ENCODE measurements around the gene EGLN3.

EGLN3 gene

DNA sequence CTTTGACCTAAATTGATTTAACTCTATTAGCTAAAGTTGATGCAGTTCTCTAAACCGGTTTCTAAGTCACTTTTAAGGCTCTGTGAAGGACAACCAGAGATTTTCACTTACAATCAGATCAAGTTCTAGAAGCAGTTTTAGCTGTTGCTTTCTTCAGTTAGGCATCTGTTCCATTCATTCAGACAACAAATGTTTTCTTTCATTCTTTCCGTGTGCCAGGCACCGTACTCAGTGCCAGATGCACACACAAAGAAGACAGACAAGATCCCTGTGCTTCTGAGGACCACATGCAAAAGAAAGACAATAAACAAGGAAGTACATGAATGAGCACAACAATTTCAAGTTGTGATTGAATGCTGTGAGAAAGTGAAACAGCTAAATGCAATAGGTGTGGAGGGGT is 11.1 kb upstream of the EGLN3 start:
- no peak for DNase-seq

- DNase-seq: no peak
Measured at GRCh38 chr14:33959692-33960151, 8.8 kb upstream of the EGLN3 start.

DNA sequence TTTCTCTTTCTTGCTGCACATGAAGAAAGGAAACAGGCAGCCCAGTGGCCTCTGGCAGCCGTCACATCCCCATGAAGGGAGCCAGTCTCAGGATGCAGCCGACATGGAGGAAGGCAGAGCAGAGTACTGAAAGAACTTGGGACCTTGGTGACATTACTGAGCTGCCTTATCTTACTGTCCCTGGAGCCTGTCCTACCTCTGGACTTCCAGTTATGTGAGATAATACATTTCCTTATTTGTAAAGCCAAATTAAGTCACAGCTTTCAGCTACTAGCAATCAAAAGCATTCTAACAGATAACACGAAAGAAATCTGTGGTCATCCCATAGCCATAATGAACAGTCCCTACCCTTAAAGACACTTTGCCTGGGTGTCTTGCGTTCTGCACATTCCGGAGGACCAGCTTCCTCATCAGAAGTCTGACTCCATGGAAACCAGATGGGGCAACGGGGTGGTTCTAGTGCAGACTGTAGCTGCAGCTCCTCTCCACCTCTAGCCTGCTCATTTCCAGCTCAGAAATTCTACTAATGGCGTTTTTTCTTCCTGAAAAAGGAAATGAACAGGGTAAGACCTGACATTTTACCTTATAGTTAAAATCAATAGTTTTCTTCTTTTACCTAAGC is 7.8 kb upstream of the EGLN3 start:
- DNase-seq: no peak

DNA sequence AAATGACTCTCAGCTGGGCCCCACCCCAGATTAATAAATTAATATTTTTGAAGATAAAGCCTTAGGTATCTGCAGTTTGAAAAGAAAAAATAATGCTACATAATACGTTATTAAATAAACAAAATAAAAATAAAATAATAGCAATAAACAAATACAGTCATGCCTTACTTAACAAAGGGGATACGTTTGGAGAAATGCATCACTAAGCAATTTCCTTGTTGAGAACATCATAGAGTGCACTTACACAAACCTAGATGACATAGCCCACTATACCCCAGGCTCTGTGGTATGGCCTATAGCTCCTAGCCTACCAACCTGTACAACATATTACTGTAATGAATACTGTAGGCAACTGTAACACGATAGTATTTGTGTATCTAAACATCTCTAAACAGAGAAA is 7.1 kb upstream of the EGLN3 start:
- DNase-seq: no peak

DNA sequence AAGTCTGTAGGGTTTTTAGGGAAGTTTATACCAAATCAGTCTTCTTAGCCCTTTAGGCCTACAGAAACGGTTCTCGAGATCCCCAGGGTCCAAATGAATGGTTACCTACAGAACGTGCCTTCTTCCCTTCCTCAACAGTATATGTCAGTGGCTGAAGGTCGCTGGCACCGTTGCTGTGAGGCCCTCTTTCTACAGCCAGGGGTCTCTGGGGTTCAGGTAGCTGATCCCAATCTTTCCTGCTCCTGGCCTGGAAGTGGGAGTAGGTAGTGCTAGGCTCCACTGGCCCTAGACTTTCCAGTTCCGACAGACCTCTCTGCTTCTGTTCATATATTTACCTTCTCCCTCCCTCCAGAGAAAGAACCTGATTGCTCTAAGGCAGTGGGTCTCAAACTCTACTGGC is 6.4 kb upstream of the EGLN3 start:
- no peak for DNase-seq

GRCh38 chr14:33956640-33957039 is 5.8 kb upstream of the EGLN3 start:
- DNase-seq: no peak

DNA sequence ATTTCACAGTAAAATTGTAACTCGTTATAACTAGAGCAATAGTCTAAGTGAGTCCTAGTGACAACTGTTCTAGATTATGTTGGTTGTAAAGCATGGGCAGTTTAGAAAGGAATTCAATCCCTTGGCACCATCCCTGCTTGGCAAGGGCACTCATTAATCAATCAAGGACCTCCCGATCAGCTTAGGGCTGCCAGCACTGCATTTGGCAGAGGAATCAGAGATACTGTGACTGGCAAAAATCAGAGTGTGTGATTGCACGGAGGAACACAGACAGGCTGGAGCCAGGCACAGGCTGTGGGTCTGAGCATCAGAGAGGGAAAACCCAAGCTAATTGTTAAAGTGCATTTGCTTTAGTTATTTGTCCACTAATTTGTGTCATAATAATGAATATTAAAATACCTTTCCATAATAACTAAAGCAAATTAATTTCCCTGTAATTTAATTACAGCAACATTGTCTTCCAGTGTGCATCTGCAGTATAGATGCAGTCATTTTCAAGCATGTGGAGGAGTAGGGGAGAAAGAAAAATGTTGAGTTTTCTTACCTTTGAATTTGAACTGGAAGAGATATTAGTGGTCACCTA is 3.2 kb upstream of the EGLN3 start:
- no peak for DNase-seq

DNA sequence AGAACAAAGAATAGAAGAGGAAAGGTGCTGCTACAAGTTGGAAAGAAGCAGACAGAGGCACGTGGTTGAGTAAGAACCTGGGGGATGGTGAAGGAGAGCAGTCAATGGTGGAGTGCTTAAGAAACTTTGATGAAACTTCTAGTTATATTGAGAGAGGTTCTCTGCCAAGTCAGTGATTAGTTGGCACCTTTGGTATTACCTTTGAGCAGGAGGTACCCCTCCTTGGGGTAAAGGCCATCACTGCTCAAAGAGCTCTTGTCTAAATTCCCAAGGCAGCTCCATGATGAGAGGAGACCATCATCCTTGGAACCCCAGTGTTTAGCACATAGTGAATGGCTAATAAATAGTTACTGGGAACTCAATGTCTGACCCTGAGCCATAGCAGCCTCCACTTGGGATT is 1.7 kb upstream of the EGLN3 start:
- DNase-seq: no peak

DNA sequence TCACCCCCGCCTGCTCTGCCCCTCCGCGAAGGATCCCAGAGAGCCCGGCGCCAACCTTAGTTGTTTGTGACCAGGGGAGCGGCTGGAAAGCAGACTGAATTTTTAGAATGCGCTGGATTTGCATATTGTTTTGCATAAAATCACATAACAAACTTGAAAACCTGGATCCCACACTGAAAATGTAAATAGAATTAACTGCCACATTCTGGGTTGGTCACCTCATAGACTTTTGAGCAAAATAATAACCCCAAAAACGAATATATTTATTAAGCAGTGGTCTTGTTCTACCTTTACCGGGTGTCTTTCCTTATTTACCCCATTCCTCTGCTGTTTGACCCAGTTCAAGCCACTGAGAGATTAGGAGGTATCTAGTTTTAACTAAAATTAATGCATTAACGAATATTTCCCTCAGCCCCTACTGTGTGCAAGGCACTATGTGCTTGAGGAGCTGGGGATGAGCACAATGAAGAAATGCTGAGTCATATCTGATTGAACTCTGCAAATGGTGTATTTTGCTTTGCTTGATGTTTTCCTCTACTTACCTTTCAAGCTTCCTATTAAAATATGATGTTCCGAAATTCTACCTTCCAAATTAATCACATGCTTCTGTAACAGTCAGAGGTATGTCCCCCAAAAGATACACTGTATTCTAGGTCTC is 438 bp upstream of the EGLN3 start:
- no peak for DNase-seq

DNA sequence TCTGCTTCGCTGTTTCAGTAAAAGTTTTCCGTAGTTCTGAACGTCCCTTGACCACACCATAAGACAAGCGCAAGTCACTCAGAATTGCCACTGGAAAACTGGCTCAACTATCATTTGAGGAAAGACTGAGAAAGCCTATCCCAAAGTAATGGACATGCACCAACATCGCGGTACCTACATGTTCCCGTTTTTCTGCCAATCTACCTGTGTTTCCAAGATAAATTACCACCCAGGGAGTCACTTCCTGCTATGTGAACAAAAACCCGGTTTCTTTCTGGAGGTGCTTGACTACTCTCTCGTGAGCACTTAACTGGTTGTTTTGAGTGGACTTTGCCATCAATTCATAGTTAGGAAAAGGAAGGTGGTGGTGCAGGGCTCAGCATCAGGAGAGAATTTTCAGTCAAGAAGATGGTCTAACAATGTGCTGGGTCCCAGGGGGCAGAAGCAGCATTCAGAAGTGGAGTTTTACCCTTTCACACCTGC is 1.4 kb downstream of the EGLN3 start:
- DNase-seq: no peak

GRCh38 chr14:33948869-33949408 is 1.9 kb downstream of the EGLN3 start:
- no peak for DNase-seq

DNA sequence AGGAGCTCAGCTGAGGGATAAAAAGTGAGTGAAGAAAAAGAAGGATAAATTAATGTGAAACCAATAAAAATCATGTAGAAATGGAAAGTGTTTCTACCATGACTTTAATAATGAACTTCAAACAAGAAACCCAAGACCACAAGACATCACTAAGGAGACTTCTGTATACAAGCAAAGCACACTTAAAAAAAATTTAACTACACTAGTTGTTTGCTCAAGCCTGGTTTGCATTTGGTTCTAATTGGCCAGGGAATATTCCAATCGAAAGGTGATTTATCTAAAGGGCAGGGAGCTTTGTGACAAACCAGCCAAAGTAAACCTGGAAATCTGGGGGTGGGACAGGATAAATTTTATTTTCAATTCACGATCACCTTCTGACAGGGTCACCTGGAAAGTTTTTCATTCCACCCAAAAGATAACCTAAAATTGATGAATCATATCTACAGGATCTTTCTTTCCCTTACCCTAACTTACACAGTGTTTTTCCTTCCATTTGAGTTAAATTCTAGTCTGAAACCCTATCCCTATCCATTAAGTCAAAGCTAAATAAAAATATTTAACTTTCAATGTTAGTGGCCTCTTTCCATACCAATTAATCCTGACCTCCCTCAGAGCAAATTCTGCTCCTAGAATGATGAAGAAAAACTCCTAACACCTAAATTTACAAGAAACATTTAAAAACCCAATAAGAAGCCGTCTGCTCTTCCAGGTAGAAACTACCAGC is 2.6 kb downstream of the EGLN3 start:
- DNase-seq: no peak

DNA sequence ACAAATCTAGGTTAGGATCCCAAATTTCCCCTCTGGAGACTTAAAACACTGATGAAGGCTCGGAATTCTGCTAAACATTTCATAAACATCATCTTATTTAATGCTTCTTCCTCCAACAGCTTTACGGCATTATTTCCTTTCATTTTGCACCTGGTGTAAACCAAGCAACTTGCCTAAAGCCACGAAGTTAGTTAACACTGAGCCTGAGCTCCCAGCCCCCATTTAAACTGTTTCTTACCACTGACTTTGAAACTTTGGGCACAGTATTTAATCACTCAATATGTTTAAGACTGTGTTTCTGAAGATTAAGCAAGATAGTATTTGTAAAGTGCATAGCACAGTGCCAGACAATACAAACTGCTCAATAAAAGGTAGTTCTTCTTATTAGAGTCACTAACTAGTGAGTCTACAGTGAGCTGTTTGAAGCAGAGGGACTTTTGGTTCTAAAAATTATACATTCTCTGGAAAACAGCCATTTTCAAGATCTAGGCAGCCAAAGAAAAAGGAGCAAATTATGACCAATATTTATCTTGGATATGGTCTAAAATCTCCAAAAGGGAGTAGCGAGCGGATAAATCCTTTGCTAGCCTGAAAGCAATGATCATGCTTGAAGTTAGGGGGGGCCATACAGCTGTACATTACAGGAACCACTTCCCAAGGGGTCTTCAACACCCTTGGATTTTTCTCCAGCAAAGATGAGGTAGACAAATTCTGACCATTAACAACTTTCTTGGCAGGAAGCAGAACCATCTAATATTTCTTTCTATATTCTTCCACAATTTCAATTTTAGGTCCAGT is 4.0 kb downstream of the EGLN3 start:
- DNase-seq: no peak

- no peak for DNase-seq
Measured at GRCh38 chr14:33945210-33946088, 5.4 kb downstream of the EGLN3 start.

DNA sequence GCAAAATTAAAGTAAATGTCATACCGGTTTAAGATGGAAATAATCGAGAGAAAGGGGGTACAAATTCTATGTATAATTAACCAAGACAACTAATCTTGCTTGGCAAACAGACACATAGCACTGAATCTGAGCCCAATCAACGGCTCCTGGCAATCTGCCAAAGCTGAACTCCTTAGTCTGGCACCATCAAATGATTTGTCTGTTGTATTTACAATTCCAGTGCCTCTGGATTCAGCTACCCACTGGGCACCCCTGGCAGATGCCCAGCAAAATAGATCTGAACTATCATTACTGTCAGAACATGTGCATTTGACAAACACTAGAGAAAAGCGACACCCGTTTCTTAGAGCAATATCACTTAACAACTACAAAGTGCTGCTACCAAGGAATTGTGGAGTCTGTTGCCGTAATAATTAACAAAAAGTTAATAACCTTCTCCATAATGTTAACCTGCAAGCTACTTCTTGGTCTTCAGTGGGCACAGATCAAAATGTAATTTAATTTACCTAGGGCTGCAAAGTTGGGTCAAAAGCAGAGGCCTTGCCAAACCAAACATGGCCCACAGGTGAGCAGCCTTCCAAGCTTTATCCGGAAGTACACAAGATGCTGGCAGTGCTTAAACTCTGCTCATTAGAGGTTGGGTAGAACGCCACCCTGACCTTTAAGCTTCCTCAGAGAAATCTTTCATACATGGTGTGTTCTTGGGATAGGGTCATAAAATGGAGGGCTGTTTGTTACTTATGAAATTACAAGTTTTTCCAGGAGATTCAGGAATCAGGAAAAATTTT is 7.6 kb downstream of the EGLN3 start:
- no peak for DNase-seq

DNA sequence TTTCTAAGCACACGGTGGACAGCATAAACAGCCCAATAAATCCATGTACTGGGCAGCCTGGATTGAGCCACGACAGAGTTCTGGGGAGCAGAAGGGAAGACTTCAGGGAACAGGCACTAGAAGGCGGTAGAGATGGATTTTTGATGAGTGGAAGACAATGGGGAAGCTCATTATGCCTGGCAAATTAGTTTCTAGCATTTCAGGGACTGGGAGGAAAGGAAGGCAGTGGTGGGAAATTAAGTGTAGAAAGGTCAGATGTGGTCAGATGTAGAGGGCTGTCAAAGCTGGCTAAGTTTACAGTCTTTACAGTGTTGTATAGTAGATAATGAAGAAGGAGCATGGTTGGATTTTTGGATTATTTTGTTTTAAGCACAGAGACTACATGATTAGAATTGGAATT is 9.2 kb downstream of the EGLN3 start:
- DNase-seq: no peak

DNA sequence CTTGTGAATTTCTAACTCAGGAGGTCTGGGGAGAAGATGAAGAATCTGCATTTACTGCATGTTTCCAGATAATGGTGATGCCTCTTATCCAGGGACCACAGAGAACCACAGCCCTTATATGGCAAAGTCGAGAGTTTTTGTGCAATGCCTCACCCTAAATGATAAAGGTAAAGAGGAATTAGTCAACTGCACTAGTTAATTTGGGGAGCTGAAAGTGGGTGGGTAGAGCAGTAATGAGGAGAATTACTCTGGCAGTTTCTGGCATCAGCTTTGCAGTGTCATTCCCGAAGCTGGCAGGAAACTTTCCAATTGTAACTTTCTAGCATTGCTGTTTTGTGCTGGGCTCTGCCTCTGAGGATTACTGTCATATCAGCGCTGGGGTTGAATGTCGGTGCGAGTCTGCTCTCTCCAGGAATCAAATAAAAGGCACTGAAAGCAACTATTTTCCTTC is 10.3 kb downstream of the EGLN3 start:
- DNase-seq: no peak

- no peak for DNase-seq
Measured at GRCh38 chr14:33938131-33938949, 12.5 kb downstream of the EGLN3 start.

- DNase-seq: no peak
Measured at GRCh38 chr14:33936391-33936790, 14.5 kb downstream of the EGLN3 start.

DNA sequence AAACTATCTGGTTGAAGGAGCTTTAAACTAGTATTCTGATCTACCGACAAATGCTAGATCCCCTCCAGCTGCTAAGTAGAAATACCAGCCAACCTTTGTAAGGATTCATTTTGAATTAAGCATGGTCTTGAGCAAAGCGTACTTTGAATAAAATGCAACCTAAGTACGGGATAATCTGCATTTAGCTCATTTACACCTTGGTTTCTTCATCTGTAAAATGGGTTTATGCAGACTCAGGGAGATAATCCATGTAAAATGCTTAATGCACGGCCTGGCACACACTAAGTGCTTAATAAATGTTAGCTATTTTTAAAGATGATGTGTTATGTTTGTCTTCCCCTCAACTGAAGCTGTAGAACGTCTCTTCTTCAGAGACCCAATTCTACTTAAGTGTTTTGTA is 15.9 kb downstream of the EGLN3 start:
- no peak for DNase-seq

Measured in CD4-positive, alpha-beta T cell treated with Interleukin-6 for 4 hours (primary cell).